HCT116 (cell line): ENCODE measurements around the gene AFF1. TPM values are rescaled to one million over a fixed set of nuclear protein-coding genes. Genes with fewer than 3 reads are reported as not detected.

Experiments
- ATAC-seq: fragments of 200-7000 bp; cut with Tn5 transposase; 2 replicates; pipeline ENCODE4 v1.9.1; 2020; ENCODE audit warnings: mild to moderate bottlenecking, moderate library complexity
- BruUV-seq: library from RNA; stranded (reverse); fragments of 400-500 nt; replicated peaks from 2 replicates; lab custom pipeline; 2021; lab: Mats Ljungman, UMichigan
- CTCF ChIA-PET: fragments of 300-600 bp; sonication (Branson Sonifier 250); formaldehyde crosslinking; loops from one replicate; lab custom pipeline; 2021; ENCODE audit warnings: antibody characterized with exemption; lab: Charles Lee
- POLR2A ChIA-PET: fragments of 300-600, 350-600 bp; sonication (Branson Sonifier 250); formaldehyde crosslinking; loops from one replicate; lab custom pipeline; 2021; ENCODE audit warnings: antibody characterized with exemption; lab: Charles Lee
- RAD21 ChIA-PET, 2 experiments: fragments of 300-600 bp; sonication (Branson Sonifier 250); formaldehyde crosslinking; loops; one replicate each; lab custom pipeline; 2023; ENCODE audit warnings: low total read pairs in 2 of 2; ENCODE audit not compliant: uncharacterized antibody in 2 of 2, unreplicated experiment in 2 of 2, low non-redundant PET in 1 of 2; lab: Charles Lee
- DNase-seq: peaks from one replicate; pipeline ENCODE4 v3.0.0-alpha.2; 2010; ENCODE audit warnings: low read depth, low spot score
- H2AFZ ChIP-seq: fragments of 200-600 bp; shearing (Covaris generic), sonication (generic); 2 replicates; pipeline ENCODE4 v1.6.1; 2017; ENCODE audit warnings: low read depth, mixed run types, mixed read lengths, antibody characterized with exemption, low read length; ENCODE audit not compliant: poor library complexity, severe bottlenecking
- H3K27ac ChIP-seq: 2 replicates; pipeline ENCODE4 v1.5.1; 2012; ENCODE audit warnings: low read depth, low read length
- H3K27me3 ChIP-seq: fragments of 200-600 bp; sonication (generic); 2 replicates; pipeline ENCODE4 v1.6.1; 2016; ENCODE audit warnings: mixed run types, low read length, mixed read lengths; ENCODE audit not compliant: insufficient read depth
- H3K36me3 ChIP-seq, 2 experiments: fragments of 200-500 bp in 1 of 2; fragments of 200-600 bp in 1 of 2; sonication (Bioruptor generic) in 1 of 2; sonication (generic) in 1 of 2; 2 replicates each; pipeline versions ENCODE4 v1.5.1 to v1.6.1; 2014 to 2016; ENCODE audit warnings: low read length in 2 of 2, inconsistent platforms in 1 of 2, mixed read lengths in 1 of 2, mixed run types in 1 of 2; ENCODE audit not compliant: insufficient read depth in 2 of 2, control insufficient read depth in 1 of 2
- H3K4me1 ChIP-seq, 2 experiments: fragments of 200-600 bp in 1 of 2; sonication (generic) in 1 of 2; 2 replicates each; pipeline versions ENCODE4 v1.5.1 to v1.6.1; 2012 to 2017; ENCODE audit warnings: low read length in 2 of 2, inconsistent platforms in 1 of 2, mild to moderate bottlenecking in 1 of 2, mixed read lengths in 1 of 2, mixed run types in 1 of 2, moderate library complexity in 1 of 2; ENCODE audit not compliant: insufficient read depth in 2 of 2, control insufficient read depth in 1 of 2
- H3K4me2 ChIP-seq: fragments of 200-600 bp; sonication (generic); 2 replicates; pipeline ENCODE4 v1.6.1; 2017; ENCODE audit warnings: mixed run types, low read length, mixed read lengths
- H3K4me3 ChIP-seq, 2 experiments: fragments of 200-600 bp in 1 of 2; sonication (generic) in 1 of 2; replicated peaks in 1 of 2; 2 replicates each; pipeline ENCODE4 v1.5.1; 2011 to 2016; ENCODE audit warnings: low read length in 2 of 2, control low read depth in 1 of 2, low read depth in 1 of 2, mild to moderate bottlenecking in 1 of 2, mixed read lengths in 1 of 2, mixed run types in 1 of 2
- H3K79me2 ChIP-seq: fragments of 200-600 bp; sonication (generic); 2 replicates; pipeline ENCODE4 v1.6.1; 2017; ENCODE audit warnings: mild to moderate bottlenecking, mixed run types, low read length, moderate library complexity, mixed read lengths; ENCODE audit not compliant: insufficient read depth
- H3K9ac ChIP-seq: fragments of 200-600 bp; sonication (generic); 2 replicates; pipeline ENCODE4 v1.6.1; 2016; ENCODE audit warnings: low read length, mixed read lengths
- H3K9me2 ChIP-seq: fragments of 200-600 bp; sonication (generic), shearing (Covaris generic); 2 replicates; pipeline ENCODE4 v1.6.1; 2017; ENCODE audit warnings: mixed run types, mild to moderate bottlenecking, moderate library complexity; ENCODE audit not compliant: insufficient read depth
- H3K9me3 ChIP-seq, 2 experiments: fragments of 200-500 bp in 1 of 2; fragments of 200-600 bp in 1 of 2; sonication (Bioruptor generic) in 1 of 2; sonication (generic) in 1 of 2; 2 replicates each; pipeline ENCODE4 v1.6.1; 2014 to 2017; ENCODE audit warnings: low read length in 2 of 2, mixed read lengths in 2 of 2, inconsistent platforms in 1 of 2, low read depth in 1 of 2, mild to moderate bottlenecking in 1 of 2, mixed run types in 1 of 2, moderate library complexity in 1 of 2; ENCODE audit not compliant: control insufficient read depth in 1 of 2, insufficient read depth in 1 of 2
- H4K20me1 ChIP-seq: fragments of 200-600 bp; sonication (generic), shearing (Covaris generic); 2 replicates; pipeline ENCODE4 v1.6.1; 2017; ENCODE audit warnings: mixed run types, mild to moderate bottlenecking, moderate library complexity; ENCODE audit not compliant: insufficient read depth
- CBX3 ChIP-seq: IDR thresholded peaks from 2 replicates; pipeline ENCODE4 v1.6.1; 2012; ENCODE audit warnings: low read depth
- EGR1 ChIP-seq: IDR thresholded peaks from 2 replicates; pipeline ENCODE4 v1.6.1; 2012; ENCODE audit warnings: low read depth
- ELF1 ChIP-seq: IDR thresholded peaks from 2 replicates; pipeline ENCODE4 v1.6.1; 2012; ENCODE audit warnings: low read depth, borderline replicate concordance
- EZH2 ChIP-seq: fragments of 200-600 bp; sonication (generic); IDR thresholded peaks from 2 replicates; pipeline ENCODE4 v1.6.1; 2017; ENCODE audit warnings: antibody characterized with exemption, mixed run types
- EZH2phosphoT487 ChIP-seq: fragments of 200-600 bp; IDR thresholded peaks from 2 replicates; pipeline ENCODE4 v1.6.1; 2018; ENCODE audit warnings: antibody characterized with exemption, borderline replicate concordance
- FOSL1 ChIP-seq: IDR thresholded peaks from 2 replicates; pipeline ENCODE4 v1.6.1; 2012; ENCODE audit warnings: low read depth
- JUND ChIP-seq: IDR thresholded peaks from 2 replicates; pipeline ENCODE4 v1.6.1; 2012
- MAX ChIP-seq: IDR thresholded peaks from 2 replicates; pipeline ENCODE4 v1.6.1; 2012
- POLR2A ChIP-seq: IDR thresholded peaks from 2 replicates; pipeline ENCODE4 v1.7.0; 2011; ENCODE audit warnings: borderline replicate concordance; ENCODE audit not compliant: insufficient read depth, insufficient read length; ENCODE audit errors: extremely low read depth
- POLR2AphosphoS5 ChIP-seq: IDR thresholded peaks from 2 replicates; pipeline ENCODE4 v1.6.1; 2011; ENCODE audit warnings: mild to moderate bottlenecking, low read depth, low read length, moderate library complexity
- REST ChIP-seq: IDR thresholded peaks from 2 replicates; pipeline ENCODE4 v1.6.1; 2012; ENCODE audit warnings: low read depth
- SIN3A ChIP-seq: IDR thresholded peaks from 2 replicates; pipeline ENCODE4 v1.6.1; 2012; ENCODE audit warnings: low read depth
- SRF ChIP-seq: IDR thresholded peaks from 2 replicates; pipeline ENCODE4 v1.6.1; 2012; ENCODE audit warnings: low read depth
- TCF7L2 ChIP-seq: IDR thresholded peaks from 2 replicates; pipeline ENCODE4 v1.7.0; 2011; ENCODE audit warnings: borderline replicate concordance, inconsistent platforms; ENCODE audit not compliant: insufficient read depth, insufficient read length; ENCODE audit errors: extremely low read depth
- YY1 ChIP-seq: IDR thresholded peaks from 2 replicates; pipeline ENCODE4 v1.6.1; 2011; ENCODE audit warnings: low read length, low read depth, moderate library complexity, mild to moderate bottlenecking; ENCODE audit not compliant: insufficient replicate concordance; ENCODE audit errors: extremely low read depth
- ZBTB33 ChIP-seq: IDR thresholded peaks from 2 replicates; pipeline ENCODE4 v1.6.1; 2011; ENCODE audit warnings: mild to moderate bottlenecking, low read length, moderate library complexity; ENCODE audit not compliant: insufficient replicate concordance; ENCODE audit errors: extremely low read depth
- ZFX ChIP-seq: fragments of 450-650 bp; IDR thresholded peaks from 2 replicates; pipeline ENCODE4 v1.6.1; 2017
- ZNF274 ChIP-seq: fragments of 200-500 bp; sonication (Bioruptor generic); IDR thresholded peaks from 2 replicates; pipeline ENCODE4 v1.6.1; 2014; ENCODE audit warnings: mild to moderate bottlenecking, low read depth, low read length, inconsistent platforms
- intact Hi-C: fragments of 100-400 bp; cut with micrococcal nuclease; formaldehyde crosslinking; loops from 2 replicates; pipeline ENCODE4 v1.10.0; 2022
- total RNA-seq: library from RNA; stranded (reverse); gene quantifications from one replicate; pipeline ENCODE4 v1.2.1, GENCODE V29; 2021; ENCODE audit not compliant: unreplicated experiment
- TF ChIP-seq, protein P1 (sequence below): IDR thresholded peaks from 2 replicates; pipeline ENCODE4 v1.6.1; 2012
- TF ChIP-seq, protein P2 (sequence below), 3 experiments: fragments of 200-600 bp in 1 of 3; sonication (generic) in 1 of 3; IDR thresholded peaks in 2 of 3; conservative IDR thresholded peaks in 1 of 3; 2 replicates each; pipeline ENCODE4 v1.5.1; 2012 to 2017; ENCODE audit warnings: low read depth in 2 of 3, low read length in 2 of 3, antibody characterized with exemption in 1 of 3, borderline replicate concordance in 1 of 3, control low read depth in 1 of 3, mild to moderate bottlenecking in 1 of 3, mixed read lengths in 1 of 3, mixed run types in 1 of 3, moderate library complexity in 1 of 3; ENCODE audit not compliant: insufficient read depth in 1 of 3

Gene AFF1
- total RNA-seq, 1 experiment from 2014 or later, result 43.1 TPM

DNA sequence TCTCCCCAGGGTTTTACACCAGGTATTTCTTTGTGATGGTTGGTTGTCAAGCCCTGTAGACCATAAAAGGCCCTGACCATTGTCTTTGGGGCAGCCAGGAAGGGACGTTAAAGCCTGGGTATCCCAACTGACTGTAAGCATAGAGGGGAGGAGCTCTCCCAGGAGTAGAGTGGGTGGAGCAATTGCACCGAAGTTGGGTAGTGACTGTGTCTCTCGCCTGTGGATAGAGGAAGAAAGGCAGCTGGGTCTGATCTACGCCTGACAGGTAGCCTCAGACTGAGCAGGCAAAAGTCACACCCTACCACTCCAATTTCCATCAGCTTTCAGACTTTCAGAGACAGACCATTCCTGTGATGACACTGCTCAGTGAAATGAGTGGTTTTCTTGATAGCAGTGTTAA is 162.3 kb downstream of the AFF1 start:
- ATAC-seq (no peak), DNase-seq (no peak)
- no peaks in the 10 kb centered on the region for H3K36me3 ChIP-seq
- ChIA-PET CTCF (interaction anchor here (2.8 kb wide), 1 partner anchor 174 kb away, joined by 13 read pairs; no protein-coding TSS in a partner anchor), POLR2A (no interaction called here), RAD21 (no interaction called here)
- BruUV-seq, result no TSS peak
- H3K4me2 ChIP-seq, result no peak overlapping the region
- TF ChIP-seq EZH2phosphoT487, result no peak
- no peak for TF ChIP-seq POLR2A
- TF ChIP-seq POLR2AphosphoS5, result no peak
- TF ChIP-seq SRF, result no peak
- no peak for TF ChIP-seq CBX3
- TF ChIP-seq, protein P1, sequence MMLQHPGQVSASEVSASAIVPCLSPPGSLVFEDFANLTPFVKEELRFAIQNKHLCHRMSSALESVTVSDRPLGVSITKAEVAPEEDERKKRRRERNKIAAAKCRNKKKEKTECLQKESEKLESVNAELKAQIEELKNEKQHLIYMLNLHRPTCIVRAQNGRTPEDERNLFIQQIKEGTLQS, result no peak
- TF ChIP-seq FOSL1, result no peak
- TF ChIP-seq JUND, result no peak
- TF ChIP-seq EZH2, result no peak
- no peak for TF ChIP-seq ELF1
- no peak for TF ChIP-seq EGR1
- TF ChIP-seq YY1, result no peak
- no peak for TF ChIP-seq REST
- TF ChIP-seq, protein P2, sequence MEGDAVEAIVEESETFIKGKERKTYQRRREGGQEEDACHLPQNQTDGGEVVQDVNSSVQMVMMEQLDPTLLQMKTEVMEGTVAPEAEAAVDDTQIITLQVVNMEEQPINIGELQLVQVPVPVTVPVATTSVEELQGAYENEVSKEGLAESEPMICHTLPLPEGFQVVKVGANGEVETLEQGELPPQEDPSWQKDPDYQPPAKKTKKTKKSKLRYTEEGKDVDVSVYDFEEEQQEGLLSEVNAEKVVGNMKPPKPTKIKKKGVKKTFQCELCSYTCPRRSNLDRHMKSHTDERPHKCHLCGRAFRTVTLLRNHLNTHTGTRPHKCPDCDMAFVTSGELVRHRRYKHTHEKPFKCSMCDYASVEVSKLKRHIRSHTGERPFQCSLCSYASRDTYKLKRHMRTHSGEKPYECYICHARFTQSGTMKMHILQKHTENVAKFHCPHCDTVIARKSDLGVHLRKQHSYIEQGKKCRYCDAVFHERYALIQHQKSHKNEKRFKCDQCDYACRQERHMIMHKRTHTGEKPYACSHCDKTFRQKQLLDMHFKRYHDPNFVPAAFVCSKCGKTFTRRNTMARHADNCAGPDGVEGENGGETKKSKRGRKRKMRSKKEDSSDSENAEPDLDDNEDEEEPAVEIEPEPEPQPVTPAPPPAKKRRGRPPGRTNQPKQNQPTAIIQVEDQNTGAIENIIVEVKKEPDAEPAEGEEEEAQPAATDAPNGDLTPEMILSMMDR (IDR thresholded peaks at IDR 0.05 in 2 of 3, conservative IDR thresholded peaks at IDR 0.05 in 1 of 3; ENCODE audit: borderline replicate concordance in 1 of 3, insufficient read depth in 1 of 3, low read depth in 2 of 3, low read length in 2 of 3), result no peak
- TF ChIP-seq ZNF274, result no peak
- TF ChIP-seq SIN3A, result no peak
- no peak for TF ChIP-seq MAX
- TF ChIP-seq TCF7L2, result no peak
- TF ChIP-seq ZBTB33, result no peak
- no peak for TF ChIP-seq ZFX
- H3K4me1 ChIP-seq, result peaks cover 14 to 17% of the 10 kb centered on the region in 2 experiments
- H2AFZ ChIP-seq, result no peak overlapping the region
- no peak overlapping the region for H3K27ac ChIP-seq
- H3K27me3 ChIP-seq, result no peaks in the 10 kb centered on the region
- no peaks in the 10 kb centered on the region for H3K9me3 ChIP-seq
- no peaks in the 10 kb centered on the region for H3K9me2 ChIP-seq
- no peaks in the 10 kb centered on the region for H4K20me1 ChIP-seq
- intact Hi-C loops, result no loop called here
- H3K4me3 ChIP-seq, result no peak overlapping the region
- no peak overlapping the region for H3K9ac ChIP-seq
- no peaks in the 10 kb centered on the region; the same call in 1 of the 2 replicates for H3K79me2 ChIP-seq
